HepG2 (cell line): ENCODE data around the gene HSPA5. TPM values are rescaled to one million over a fixed set of nuclear protein-coding genes. Genes with fewer than 3 reads are reported as not detected.

ENCODE experiments used
- ADNP ChIP-seq: sonication (generic); formaldehyde crosslinking; IDR thresholded peaks from 2 replicates; pipeline ENCODE4 v1.4.0; 2020; ENCODE audit warnings: missing genetic modification reagents
- ARHGAP35 ChIP-seq: sonication (generic); formaldehyde crosslinking; IDR thresholded peaks from 2 replicates; pipeline ENCODE4 v1.9.0; 2022; ENCODE audit warnings: mild to moderate bottlenecking, inconsistent platforms, moderate library complexity, missing genetic modification reagents, borderline replicate concordance
- CENPX ChIP-seq: sonication (generic); formaldehyde crosslinking; IDR thresholded peaks from 2 replicates; pipeline ENCODE4 v1.9.0; 2021; ENCODE audit warnings: mild to moderate bottlenecking, missing genetic modification reagents, moderate library complexity
- FOXA3 ChIP-seq: IDR thresholded peaks from 2 replicates; pipeline ENCODE4 v1.6.1; 2016; ENCODE audit warnings: missing genetic modification reagents, missing compliant biosample characterization
- GATAD1 ChIP-seq: IDR thresholded peaks from 2 replicates; pipeline ENCODE4 v1.6.1; 2016; ENCODE audit warnings: missing genetic modification reagents, missing compliant biosample characterization
- HDAC2 ChIP-seq: sonication (generic); formaldehyde crosslinking; IDR thresholded peaks from 2 replicates; pipeline ENCODE4 v1.4.0; 2020; ENCODE audit warnings: missing genetic modification reagents
- NR0B2 ChIP-seq: sonication (generic); formaldehyde crosslinking; IDR thresholded peaks from 2 replicates; pipeline ENCODE4 v1.4.0; 2020; ENCODE audit warnings: mild to moderate bottlenecking, missing genetic modification reagents
- RBAK ChIP-seq: sonication (generic); formaldehyde crosslinking; IDR thresholded peaks from 2 replicates; pipeline ENCODE4 v1.5.1; 2020; ENCODE audit warnings: mild to moderate bottlenecking, missing genetic modification reagents
- SCMH1 ChIP-seq: sonication (generic); formaldehyde crosslinking; IDR thresholded peaks from 2 replicates; pipeline ENCODE4 v1.9.0; 2021; ENCODE audit warnings: missing genetic modification reagents, mild to moderate bottlenecking, borderline replicate concordance
- ZBTB26 ChIP-seq: IDR thresholded peaks from 2 replicates; pipeline ENCODE4 v1.6.1; 2016; ENCODE audit warnings: missing compliant biosample characterization, missing genetic modification reagents, borderline replicate concordance
- ZFP90 ChIP-seq: sonication (generic); formaldehyde crosslinking; IDR thresholded peaks from 2 replicates; pipeline ENCODE4 v1.8.0; 2022; ENCODE audit warnings: missing genetic modification reagents, mild to moderate bottlenecking, inconsistent platforms, borderline replicate concordance
- ZNF3 ChIP-seq: IDR thresholded peaks from 2 replicates; pipeline ENCODE4 v1.7.0; 2017; ENCODE audit warnings: inconsistent platforms
- ZNF431 ChIP-seq: sonication (generic); formaldehyde crosslinking; IDR thresholded peaks from 2 replicates; pipeline ENCODE4 v1.9.0; 2022; ENCODE audit warnings: missing genetic modification reagents, low read depth, mild to moderate bottlenecking, borderline replicate concordance
- ZNF567 ChIP-seq: sonication (generic); formaldehyde crosslinking; IDR thresholded peaks from 2 replicates; pipeline ENCODE4 v1.8.1; 2023; ENCODE audit warnings: mild to moderate bottlenecking, missing genetic modification reagents, borderline replicate concordance
- ZSCAN12 ChIP-seq: sonication (generic); formaldehyde crosslinking; IDR thresholded peaks from 2 replicates; pipeline ENCODE4 v1.9.0; 2021; ENCODE audit warnings: mild to moderate bottlenecking, missing genetic modification reagents
- polyA plus RNA-seq, 8 experiments: library from polyadenylated mRNA; depleted of rRNA in 3 of 8; stranded (reverse) in 7 of 8; unstranded in 1 of 8; fragments of >200 nt; fragmentation: Illumina TruSeq in 4 of 8; extraction: Trizol in 4 of 8; gene quantifications; 2 replicates each; pipeline versions ENCODE4 v1.2.1 to v1.2.3, GENCODE V29; 2011 to 2016; ENCODE audit warnings: low read depth in 4 of 8, missing spikeins in 1 of 8, mixed read lengths in 1 of 8; ENCODE audit not compliant: insufficient read depth in 1 of 8
- total RNA-seq, 5 experiments: library from RNA; depleted of rRNA; stranded (reverse); fragments of >200 nt; fragmentation: Illumina TruSeq; extraction: Trizol; gene quantifications; 2 replicates each; pipeline ENCODE4 v1.2.3, GENCODE V29; 2016; ENCODE audit warnings: low read depth in 1 of 5
- TF ChIP-seq, protein P1 (sequence below), 2 experiments: sonication (generic) in 1 of 2; formaldehyde crosslinking in 1 of 2; IDR thresholded peaks; 2 replicates each; pipeline versions ENCODE4 v1.5.1 to v1.6.1; 2011 to 2020; ENCODE audit warnings: borderline replicate concordance in 1 of 2, low read depth in 1 of 2, low read length in 1 of 2, mild to moderate bottlenecking in 1 of 2, missing genetic modification reagents in 1 of 2, moderate library complexity in 1 of 2
- TF ChIP-seq, protein P2 (sequence below): sonication (generic); formaldehyde crosslinking; conservative IDR thresholded peaks from 2 replicates; pipeline ENCODE4 v1.4.0; 2020; ENCODE audit warnings: mild to moderate bottlenecking, missing genetic modification reagents, moderate library complexity

The HSPA5 gene
- total and polyA plus RNA-seq, 2 of the 13 experiments (the other 11 are each of a cell fraction or from before 2014, with no cell fraction given): 201 to 206 TPM

DNA sequence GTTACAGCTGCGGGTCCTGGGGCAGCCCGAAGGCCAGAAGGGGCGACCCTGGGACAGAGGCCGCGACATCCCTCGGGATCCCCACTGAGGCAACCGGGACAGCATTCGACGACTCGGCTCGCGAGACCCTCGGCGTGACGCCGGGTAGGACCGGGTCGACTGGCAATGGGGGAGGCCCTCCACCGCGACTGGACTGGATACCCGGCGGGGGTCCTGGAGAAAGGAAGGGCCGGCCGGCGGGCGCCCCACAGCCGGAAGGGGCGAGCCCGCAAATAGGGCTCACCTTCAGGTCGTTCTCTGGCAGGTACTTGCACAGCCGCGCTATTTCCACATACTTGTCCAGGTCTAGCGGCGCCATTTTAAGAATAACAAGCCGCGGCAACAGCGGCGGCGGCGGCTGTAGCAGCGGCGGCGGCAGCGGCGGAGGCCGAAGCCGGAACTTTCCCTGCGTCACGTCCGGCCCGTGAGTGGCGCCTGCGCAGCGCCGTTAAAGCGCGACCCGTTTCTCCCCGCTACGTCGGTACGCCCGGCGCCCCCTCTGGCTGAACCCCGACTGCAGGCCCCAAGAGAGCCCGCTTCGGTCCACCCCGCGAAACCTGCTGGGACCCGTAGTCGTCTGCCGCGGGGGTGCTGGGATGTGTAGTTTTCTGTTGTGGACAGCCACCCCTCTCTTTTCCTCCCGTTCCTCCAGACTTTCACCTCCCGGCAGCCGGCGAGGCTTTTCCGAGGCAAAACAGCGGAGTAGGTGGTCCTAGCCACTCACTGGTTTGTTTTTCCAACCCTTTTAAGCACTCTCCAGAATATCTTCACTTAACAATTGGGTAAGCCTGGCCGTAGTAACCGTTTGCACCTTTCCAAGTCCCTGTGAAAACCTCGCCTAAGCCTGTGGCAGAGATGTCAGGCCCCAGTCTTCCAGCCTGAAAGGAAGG, 51.5 kb downstream of the HSPA5 start, which contains the start of gene PPP6C (continued):
- TF ChIP-seq ZNF431 (CRISPR knock-in tag): no peak
- TF ChIP-seq ZNF567 (CRISPR knock-in tag): no peak
- TF ChIP-seq NR0B2: no peak; the same call in 1 of the 2 replicates
- TF ChIP-seq ZNF3 (CRISPR knock-in tag): no peak
- TF ChIP-seq ARHGAP35 (CRISPR knock-in tag): peak; percentile 48; the same call in 1 of the 2 replicates
- TF ChIP-seq, protein P1, sequence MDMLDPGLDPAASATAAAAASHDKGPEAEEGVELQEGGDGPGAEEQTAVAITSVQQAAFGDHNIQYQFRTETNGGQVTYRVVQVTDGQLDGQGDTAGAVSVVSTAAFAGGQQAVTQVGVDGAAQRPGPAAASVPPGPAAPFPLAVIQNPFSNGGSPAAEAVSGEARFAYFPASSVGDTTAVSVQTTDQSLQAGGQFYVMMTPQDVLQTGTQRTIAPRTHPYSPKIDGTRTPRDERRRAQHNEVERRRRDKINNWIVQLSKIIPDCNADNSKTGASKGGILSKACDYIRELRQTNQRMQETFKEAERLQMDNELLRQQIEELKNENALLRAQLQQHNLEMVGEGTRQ (IDR thresholded peaks at IDR 0.05; ENCODE audit: low read depth, low read length): no peak
- TF ChIP-seq, protein P1 (CRISPR knock-in tag; IDR thresholded peaks at IDR 0.05; ENCODE audit: borderline replicate concordance): no peak
- TF ChIP-seq ZSCAN12 (CRISPR knock-in tag): 0 out of 2 replicates have a peak, but pooled peaks have one; percentile 30
- no peak; the same call in 1 of the 2 replicates for TF ChIP-seq ZBTB26 (CRISPR knock-in tag)
- TF ChIP-seq ZFP90: no peak
- peak; percentile 60 for TF ChIP-seq HDAC2 (CRISPR knock-in tag)
- TF ChIP-seq ADNP (CRISPR knock-in tag): peak; percentile 98
- TF ChIP-seq CENPX (CRISPR knock-in tag): no peak
- no peak for TF ChIP-seq RBAK (CRISPR knock-in tag)
- TF ChIP-seq FOXA3 (CRISPR knock-in tag): peak; percentile 53
- peak; percentile 88 for TF ChIP-seq GATAD1 (CRISPR knock-in tag)
- TF ChIP-seq, protein P2, sequence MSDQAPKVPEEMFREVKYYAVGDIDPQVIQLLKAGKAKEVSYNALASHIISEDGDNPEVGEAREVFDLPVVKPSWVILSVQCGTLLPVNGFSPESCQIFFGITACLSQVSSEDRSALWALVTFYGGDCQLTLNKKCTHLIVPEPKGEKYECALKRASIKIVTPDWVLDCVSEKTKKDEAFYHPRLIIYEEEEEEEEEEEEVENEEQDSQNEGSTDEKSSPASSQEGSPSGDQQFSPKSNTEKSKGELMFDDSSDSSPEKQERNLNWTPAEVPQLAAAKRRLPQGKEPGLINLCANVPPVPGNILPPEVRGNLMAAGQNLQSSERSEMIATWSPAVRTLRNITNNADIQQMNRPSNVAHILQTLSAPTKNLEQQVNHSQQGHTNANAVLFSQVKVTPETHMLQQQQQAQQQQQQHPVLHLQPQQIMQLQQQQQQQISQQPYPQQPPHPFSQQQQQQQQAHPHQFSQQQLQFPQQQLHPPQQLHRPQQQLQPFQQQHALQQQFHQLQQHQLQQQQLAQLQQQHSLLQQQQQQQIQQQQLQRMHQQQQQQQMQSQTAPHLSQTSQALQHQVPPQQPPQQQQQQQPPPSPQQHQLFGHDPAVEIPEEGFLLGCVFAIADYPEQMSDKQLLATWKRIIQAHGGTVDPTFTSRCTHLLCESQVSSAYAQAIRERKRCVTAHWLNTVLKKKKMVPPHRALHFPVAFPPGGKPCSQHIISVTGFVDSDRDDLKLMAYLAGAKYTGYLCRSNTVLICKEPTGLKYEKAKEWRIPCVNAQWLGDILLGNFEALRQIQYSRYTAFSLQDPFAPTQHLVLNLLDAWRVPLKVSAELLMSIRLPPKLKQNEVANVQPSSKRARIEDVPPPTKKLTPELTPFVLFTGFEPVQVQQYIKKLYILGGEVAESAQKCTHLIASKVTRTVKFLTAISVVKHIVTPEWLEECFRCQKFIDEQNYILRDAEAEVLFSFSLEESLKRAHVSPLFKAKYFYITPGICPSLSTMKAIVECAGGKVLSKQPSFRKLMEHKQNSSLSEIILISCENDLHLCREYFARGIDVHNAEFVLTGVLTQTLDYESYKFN: peak; percentile 52
- TF ChIP-seq SCMH1 (CRISPR knock-in tag): no peak
